Astrocyte of the cerebellum (primary cell): ENCODE measurements around the gene MSS51.

Source experiments
- DNase-seq: peaks from one replicate; pipeline ENCODE4 v3.0.0-alpha.2; 2011; ENCODE audit warnings: low read depth
- H3K4me3 ChIP-seq: 2 replicates; pipeline ENCODE4 v1.5.1; 2011; ENCODE audit warnings: mild to moderate bottlenecking, low read depth, low read length, moderate library complexity
- in situ Hi-C: cut with HindIII; loops from 2 replicates; pipeline ENCODE4 v1.10.0; 2017; ENCODE audit warnings: low sequenced_read_pairs
- TF ChIP-seq, protein P1 (sequence below): IDR thresholded peaks from 2 replicates; pipeline ENCODE4 v1.5.1; 2012; ENCODE audit warnings: low read length, low read depth, moderate library complexity, mild to moderate bottlenecking; ENCODE audit errors: missing control alignments

Gene MSS51

DNA sequence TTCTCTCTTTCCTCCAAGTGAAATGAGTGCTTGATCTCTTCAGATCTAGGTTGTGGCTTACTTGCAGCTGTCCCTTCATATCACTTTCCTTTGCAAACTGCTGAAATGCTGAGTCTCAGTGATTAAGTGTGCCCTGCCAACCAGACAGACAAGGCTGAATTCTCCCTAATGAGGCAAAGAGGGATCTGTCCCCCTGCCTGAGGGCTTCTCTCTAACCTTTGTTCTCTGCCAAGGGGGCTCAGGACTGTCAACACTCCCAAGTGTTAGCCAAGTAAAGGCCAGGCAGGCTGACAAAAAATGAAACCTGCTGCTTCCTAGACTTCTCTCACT, at the start of gene MSS51:
Gene MSS51, minus strand, starts transcription at position 24 of the 330 bp plus-strand sequence. CDS start 5,277 bp downstream, outside the sequence.
- no peak within 1 kb of the TSS for H3K4me3 ChIP-seq
- no peak for DNase-seq
- TF ChIP-seq, protein P1, sequence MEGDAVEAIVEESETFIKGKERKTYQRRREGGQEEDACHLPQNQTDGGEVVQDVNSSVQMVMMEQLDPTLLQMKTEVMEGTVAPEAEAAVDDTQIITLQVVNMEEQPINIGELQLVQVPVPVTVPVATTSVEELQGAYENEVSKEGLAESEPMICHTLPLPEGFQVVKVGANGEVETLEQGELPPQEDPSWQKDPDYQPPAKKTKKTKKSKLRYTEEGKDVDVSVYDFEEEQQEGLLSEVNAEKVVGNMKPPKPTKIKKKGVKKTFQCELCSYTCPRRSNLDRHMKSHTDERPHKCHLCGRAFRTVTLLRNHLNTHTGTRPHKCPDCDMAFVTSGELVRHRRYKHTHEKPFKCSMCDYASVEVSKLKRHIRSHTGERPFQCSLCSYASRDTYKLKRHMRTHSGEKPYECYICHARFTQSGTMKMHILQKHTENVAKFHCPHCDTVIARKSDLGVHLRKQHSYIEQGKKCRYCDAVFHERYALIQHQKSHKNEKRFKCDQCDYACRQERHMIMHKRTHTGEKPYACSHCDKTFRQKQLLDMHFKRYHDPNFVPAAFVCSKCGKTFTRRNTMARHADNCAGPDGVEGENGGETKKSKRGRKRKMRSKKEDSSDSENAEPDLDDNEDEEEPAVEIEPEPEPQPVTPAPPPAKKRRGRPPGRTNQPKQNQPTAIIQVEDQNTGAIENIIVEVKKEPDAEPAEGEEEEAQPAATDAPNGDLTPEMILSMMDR = no peak
- in situ Hi-C loops = no loop called here

DNA sequence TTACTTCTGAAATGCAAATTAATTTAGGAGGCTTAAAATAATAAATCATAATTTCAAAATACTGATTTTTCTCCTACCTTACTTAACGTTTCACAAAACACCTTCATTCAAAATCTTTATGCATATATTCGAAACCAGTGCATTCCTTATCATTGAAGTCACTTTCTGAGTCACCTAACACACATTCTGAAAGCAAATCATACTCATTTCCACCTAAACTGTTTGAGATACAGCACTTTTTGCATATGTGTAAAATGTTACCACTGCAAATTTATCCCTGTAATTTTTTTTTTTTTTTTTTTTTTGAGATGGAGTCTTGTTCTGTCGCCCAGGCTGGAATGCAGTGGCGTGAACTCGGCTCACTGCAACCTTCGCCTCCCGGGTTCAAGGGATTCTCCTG, 46.8 kb upstream of the MSS51 start:
- no peak overlapping the region for H3K4me3 ChIP-seq
- in situ Hi-C loops = no loop called here
- peak; percentile 38 for DNase-seq
- TF ChIP-seq, protein P1 = no peak

DNA sequence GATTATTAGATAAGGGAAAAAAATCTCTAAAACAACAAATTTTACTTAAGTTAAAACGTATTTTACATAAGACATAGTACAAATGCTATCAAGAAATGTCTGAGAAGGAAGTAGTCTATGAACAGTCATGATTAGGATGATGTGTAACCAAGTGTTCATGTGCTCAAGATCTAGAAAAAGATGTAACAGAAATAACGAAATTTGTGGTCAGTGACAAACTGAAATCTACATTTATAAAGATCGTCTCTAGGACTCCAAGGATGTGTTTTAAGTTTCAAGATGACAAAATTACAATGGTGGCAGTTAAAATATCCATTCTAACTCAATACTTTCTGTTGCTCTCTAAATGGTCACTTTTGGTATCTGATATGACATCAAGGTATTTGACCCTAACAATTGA, 45.3 kb upstream of the MSS51 start:
- TF ChIP-seq, protein P1 = no peak
- H3K4me3 ChIP-seq = no peak overlapping the region
- DNase-seq = no peak
- in situ Hi-C loops = no loop called here

DNA sequence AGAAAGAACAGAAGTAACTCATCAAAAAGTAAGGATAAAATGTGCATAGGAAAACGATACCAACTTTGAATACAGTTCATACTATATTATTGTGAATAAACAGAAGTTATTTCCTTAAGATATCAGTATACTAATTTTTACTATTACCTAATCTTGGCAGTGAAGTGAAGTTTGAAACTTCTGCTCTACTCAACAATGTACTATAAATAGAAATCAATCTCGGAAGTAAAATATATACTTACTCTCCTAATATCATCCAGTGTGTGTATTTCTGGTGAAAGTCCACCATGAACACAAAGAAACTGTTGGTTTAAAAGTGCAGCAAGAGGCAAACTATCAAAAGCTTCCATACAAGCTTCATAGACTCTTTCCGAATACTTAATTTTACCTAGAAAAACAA, 37.9 kb upstream of the MSS51 start:
- H3K4me3 ChIP-seq = no peak overlapping the region
- no peak for DNase-seq
- TF ChIP-seq, protein P1 = no peak
- in situ Hi-C loops = no loop called here

DNA sequence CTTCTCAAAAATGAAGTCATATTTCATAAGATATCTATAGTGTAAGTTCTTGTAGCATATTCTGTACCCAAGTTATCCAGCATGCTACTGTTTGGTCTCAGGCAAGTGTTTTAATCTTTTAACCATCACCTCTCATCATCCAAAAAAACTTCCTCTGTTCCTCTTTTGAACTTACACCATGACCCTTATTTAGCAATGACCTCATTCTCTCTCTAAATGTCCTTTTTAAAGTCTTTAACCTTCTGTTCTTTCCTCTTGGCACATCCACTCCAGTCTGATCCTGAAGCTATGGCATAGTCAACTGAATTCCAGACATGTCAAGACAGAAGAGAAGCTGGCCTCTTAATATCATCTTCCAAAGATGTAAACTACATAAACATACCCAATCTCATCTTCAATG, 36.2 kb upstream of the MSS51 start:
- no peak overlapping the region for H3K4me3 ChIP-seq
- no peak for DNase-seq
- in situ Hi-C loops = no loop called here
- TF ChIP-seq, protein P1 = no peak

DNA sequence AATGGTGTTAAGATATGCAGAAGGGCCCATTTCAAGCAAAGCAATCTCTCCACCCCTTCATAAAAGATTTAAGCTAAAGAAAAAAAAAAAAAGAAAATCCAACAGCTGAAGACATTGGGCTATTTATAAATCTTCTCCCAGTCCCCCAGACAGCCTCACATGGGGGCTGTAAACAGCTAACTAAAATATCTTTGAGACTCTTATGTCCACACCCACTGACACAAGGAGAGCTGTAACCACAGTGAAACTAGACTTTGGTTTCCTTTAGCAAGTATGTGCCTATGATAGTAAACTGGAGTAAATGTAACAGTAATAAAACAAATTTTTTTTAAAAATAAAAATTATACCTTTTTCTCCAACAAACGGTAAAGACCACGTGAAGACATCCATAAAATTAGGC, 33.8 kb upstream of the MSS51 start:
- no peak overlapping the region for H3K4me3 ChIP-seq
- TF ChIP-seq, protein P1 = no peak
- in situ Hi-C loops = no loop called here
- no peak for DNase-seq
